Epithelial cell of proximal tubule (primary cell): ENCODE measurements around the gene PPM1E. TPM values are rescaled to one million over a fixed set of nuclear protein-coding genes. Genes with fewer than 3 reads are reported as not detected.

Experiments used
- DNase-seq: peaks from one replicate; pipeline ENCODE4 v3.0.0-alpha.2; 2011; ENCODE audit warnings: low read depth
- H3K4me3 ChIP-seq: 2 replicates; pipeline ENCODE4 v1.5.1; 2011; ENCODE audit warnings: low read depth, mild to moderate bottlenecking, low read length
- CTCF ChIP-seq: conservative IDR thresholded peaks from 2 replicates; pipeline ENCODE4 v1.5.1; 2012; ENCODE audit warnings: low read depth, mild to moderate bottlenecking, low read length
- total RNA-seq: library from RNA; depleted of rRNA; stranded (reverse); fragments of >200 nt; gene quantifications from 2 replicates; pipeline ENCODE4 v1.2.3, GENCODE V29; 2015

Gene PPM1E
- total RNA-seq, 1 donor from 2014 or later: 1.7 TPM

DNA sequence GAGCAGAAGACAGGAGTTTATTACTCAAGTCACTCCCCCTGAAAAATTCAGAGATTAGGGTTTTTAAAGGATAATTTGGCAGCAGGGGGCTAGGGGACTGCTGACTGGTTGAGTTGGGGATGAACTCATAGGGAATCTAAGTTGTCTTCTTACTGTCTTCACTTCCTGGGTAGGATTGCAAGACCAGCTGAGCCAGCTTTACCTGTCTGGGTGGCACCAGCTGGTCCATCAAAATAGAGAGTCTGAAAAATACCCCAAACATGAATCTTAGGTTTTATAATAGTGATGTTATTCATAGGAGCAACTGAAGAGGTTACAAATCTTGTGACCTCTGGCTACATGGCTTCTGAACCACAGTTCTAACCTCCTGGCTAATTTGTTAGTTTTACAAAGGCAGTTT is 157.9 kb downstream of the PPM1E start:
- no peak overlapping the region for H3K4me3 ChIP-seq
- DNase-seq: no peak
- no peak for TF ChIP-seq CTCF

DNA sequence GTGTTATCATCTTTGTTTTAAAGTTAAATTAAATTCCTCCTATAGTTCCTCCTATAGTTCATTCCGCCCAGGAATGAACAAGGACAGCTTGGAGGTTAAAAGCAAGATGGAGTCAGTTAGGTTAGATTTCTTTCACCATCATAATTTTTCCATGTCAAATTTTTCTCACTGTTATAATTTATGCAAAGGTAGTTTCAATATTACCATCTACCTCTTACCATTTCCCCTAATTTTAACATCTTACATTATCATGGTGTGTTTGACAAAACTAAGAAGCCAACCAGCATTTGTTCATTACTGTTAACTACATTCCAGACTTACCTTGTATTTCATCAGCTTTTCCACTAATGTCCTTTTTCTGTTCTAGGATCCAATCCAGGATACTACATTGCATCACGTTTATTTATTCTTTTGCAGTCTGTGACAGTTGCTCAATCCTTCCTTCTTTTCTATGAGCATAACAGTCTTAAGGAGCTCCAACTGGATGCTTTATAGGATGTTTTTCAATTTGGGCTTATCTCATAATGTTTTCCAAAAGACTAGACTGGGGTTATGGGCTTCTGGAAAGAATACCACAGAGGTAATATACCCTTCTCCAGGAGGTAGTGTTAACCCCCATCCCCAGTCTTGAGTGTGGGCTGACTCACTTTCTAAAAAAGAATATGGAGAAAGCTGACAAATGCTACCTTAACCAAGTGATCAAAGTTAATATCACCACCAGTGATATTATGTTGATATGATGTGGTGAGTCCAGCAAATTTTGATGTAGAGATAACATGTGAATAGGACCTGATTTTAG is 158.5 kb downstream of the PPM1E start:
- no peak for TF ChIP-seq CTCF
- peak; percentile 9 for DNase-seq
- H3K4me3 ChIP-seq: no peak overlapping the region

DNA sequence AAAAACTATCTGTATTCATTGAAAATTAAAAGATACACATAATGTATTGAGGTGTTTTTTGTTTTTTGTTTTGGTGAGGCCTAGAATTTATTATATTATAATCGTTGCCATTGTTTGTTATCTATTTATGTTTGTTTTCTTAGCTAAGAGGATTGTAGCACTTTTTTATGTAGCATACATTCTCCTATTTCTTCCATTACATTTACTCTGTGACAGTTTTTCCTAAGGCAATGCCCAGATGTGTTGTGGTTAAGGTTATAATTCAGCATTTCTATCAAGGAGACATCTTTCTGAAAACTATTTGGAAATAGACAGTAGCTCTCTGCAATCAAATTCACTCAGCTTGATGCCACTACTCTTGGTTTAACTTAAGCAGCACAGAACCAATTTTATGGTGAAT is 161.6 kb downstream of the PPM1E start:
- TF ChIP-seq CTCF: no peak
- no peak for DNase-seq
- no peak overlapping the region for H3K4me3 ChIP-seq

GRCh38 chr17:58918072-58918471 is 162.4 kb downstream of the PPM1E start:
- TF ChIP-seq CTCF: no peak
- no peak overlapping the region for H3K4me3 ChIP-seq
- no peak for DNase-seq

DNA sequence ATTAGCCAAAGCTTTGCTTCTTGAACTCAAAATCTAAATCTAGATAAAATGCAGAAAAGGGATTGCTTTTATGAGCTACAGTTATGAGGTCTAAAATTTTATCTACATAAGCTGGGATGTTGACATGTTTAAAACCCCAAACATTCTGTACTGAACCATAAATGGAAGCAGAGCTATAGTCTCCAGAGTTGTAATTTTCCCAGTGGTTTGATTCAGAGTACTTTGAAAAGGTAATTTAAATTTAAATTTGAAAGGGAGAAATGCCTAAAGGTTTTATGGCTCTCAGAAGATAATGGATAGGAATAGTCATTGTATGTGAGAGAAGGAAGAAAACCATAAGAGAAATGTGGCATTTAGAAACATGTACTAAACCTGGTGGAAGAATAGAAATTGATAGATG is 163.2 kb downstream of the PPM1E start:
- TF ChIP-seq CTCF: no peak
- DNase-seq: no peak
- H3K4me3 ChIP-seq: no peak overlapping the region

DNA sequence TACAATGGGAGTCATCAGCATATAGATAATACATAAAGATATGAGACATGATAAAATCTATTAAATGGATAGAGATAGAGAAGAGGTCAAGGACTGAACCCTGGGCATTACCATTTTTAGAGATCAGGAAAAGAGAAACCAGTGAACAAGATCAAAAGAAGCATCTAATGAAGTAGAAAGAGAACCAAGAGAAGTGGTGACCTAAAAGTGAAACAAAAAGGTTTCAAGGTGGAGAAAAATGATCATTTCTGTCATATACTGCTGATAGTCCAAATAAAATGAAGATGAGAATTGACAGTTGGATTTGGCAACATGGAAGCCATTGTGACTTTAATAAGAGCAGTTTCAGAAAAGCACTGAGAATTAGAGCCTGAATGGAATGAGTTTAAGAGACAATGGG is 165.1 kb downstream of the PPM1E start:
- no peak overlapping the region for H3K4me3 ChIP-seq
- TF ChIP-seq CTCF: no peak
- no peak for DNase-seq

DNA sequence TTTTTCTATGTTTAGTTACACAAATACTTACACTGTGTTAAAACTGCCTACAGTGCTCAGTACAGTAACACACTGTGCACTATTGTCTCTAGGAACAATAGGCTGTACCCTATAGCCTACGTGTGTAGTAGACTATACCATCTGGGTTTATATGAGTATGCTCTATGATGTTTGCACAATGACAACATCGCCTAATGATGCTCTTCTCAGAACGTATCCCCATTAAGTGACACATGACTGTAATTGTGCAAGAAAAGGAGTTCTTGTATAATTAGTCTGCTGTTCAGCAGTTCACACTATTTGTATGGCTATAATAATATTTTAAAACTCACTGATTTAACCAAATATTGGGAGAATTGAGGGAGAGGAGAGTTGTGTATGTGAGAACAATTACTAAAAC is 177.3 kb downstream of the PPM1E start:
- no peak for DNase-seq
- no peak overlapping the region for H3K4me3 ChIP-seq
- TF ChIP-seq CTCF: no peak
